Ovary (tissue), 3 donors: ENCODE data around the gene MPPED2.

Source experiments
- CTCF ChIP-seq, 3 donors: fragments of 450-650 bp in 2 of 3; fragments of 200-600 bp in 1 of 3; IDR thresholded peaks; one replicate each; pipeline versions ENCODE4 v1.5.1 to v1.8.0; 2016 to 2022; ENCODE audit warnings: antibody characterized with exemption in 3 of 3, mild to moderate bottlenecking in 1 of 3
- POLR2A ChIP-seq: fragments of 450-650 bp; IDR thresholded peaks from one replicate; pipeline ENCODE4 v1.6.1; 2017; ENCODE audit warnings: antibody characterized with exemption, mild to moderate bottlenecking, moderate library complexity
- donor health status: DM: no; HTN: no; CAD: no.

DNA sequence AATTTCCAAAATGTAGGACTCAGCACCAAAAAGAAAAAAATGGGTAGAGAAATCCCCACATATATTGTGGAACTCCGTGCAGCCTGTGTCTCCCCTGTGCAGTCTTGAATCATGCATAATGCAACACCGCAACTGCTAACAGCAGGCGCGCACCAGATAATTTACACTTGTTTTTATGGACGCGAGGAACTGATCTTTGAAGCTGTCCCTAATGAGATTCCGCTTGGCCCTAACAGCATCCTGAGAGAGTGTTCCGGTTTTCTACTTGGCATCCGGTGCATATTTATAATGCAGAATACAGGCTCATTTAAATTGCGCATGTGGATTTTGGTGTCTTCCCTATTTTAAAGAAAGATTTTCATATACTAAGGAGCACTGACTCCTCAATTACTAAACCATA is 21.1 kb downstream of the MPPED2 start:
- TF ChIP-seq CTCF (IDR thresholded peaks at IDR 0.05) (no peak), POLR2A (no peak)
